ELR (cell line): ENCODE measurements around the gene EPHB1.
A peak's percentile ranks its signal among the peaks of the same experiment; 100 is the strongest.

Experiments used
- DNase-seq: peaks from one replicate; pipeline ENCODE4 v3.0.0-alpha.2; 2015; ENCODE audit warnings: low read depth

The EPHB1 gene

DNA sequence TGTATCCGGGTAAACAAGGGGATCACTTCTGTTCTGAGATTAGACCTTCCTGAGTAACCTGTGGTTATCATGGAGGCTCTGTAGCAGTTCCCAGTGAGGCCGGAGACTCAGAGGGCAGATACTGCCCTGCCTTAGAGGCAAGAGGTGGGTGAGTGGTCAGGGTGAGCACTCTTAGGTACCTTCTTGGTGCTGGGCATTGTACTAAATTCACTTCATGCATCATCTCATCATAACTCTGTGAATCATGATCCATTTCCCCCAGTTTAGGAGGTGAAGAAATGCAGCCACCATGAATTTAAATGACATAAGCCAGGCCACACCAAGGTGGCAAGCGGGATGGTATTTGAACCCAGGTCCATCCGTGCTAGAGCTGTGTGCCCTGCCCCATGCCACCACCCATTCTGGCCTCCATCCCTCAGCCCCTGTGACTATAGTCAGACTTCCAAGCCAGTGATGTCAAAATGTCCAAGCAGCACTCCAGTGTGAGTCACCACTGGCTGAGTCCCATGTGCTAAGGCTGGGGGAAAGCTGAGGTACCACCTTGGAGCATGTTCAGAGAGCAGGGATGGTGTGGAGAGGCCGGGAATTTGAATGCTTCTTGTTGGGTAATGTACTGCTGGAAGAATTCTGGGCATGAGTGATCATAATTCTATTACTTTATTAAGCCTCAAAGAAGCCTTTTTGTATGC, 88.8 kb downstream of the EPHB1 start:
- DNase-seq: peak; percentile 4

DNA sequence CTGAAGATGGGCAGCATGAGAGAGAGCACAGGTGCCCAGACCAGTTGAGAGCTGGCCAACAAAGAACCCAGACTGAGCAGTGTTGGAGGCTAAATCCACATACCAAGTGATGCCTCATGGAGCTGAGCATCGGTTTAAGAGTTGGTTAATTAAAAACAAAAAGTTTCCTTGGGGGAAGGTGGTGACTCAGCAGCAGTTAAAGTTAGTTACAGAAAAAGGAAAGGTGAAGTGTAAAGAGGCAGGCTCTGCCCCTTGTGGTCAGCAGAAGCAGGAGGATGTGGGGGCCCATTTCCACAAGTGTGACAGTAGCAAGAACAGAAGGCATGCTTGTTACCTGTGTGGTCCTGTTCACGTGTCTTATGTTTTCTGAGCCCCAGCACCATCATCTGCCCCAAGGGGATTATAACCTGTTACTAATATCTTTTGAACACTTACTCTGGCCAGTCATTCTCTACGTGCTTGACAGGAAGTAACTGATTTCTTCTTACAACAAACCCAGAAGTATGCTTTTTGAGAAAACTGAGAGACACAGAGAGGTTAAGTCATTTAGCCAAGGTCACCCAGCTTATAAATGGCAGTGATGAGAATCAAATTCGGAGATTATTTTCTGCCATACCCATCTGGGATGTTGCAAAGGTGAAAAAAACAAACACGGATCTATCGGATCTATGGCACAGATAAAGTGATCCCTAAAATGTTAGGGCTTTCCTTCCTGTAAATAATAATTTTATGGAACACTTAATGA, 91.0 kb downstream of the EPHB1 start:
- peak; percentile 23 for DNase-seq

DNA sequence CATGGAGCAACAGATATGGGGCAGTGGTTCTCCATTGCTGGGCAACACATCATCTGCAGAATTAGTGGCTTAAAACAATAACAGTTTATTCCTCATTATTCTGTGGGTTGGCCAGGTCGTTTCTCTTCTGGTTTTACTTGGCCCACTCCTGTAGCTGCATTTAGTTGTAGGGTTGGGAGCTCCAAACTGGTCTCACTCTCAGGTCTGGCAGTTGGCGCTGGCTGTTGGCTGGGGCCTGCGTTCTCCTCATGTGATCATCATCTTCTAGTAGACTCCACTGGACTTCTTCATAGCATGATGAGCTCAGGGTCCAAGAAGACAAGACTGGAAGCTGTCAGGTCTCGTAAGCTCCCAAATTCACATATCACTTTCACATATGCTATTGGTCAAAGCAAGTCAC, 91.9 kb downstream of the EPHB1 start:
- DNase-seq: no peak

DNA sequence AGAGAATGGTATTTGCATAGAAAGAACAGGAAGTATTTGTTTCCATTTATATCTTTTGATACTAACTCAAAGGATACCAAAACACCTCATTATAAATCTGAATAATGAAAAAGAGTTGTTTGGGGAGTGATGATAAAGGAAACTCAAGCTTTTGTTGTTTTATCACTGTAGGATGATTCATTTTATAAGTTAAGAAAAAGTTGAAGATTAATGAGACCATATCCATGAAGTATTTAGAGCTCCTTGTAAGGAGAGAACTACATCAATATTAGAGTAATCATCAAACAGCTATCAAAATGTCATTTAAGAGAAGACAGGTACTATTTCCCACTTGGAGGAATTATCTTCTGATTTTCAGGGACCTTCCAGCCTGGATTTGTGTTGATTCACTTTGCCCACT, 92.5 kb downstream of the EPHB1 start:
- DNase-seq: no peak

DNA sequence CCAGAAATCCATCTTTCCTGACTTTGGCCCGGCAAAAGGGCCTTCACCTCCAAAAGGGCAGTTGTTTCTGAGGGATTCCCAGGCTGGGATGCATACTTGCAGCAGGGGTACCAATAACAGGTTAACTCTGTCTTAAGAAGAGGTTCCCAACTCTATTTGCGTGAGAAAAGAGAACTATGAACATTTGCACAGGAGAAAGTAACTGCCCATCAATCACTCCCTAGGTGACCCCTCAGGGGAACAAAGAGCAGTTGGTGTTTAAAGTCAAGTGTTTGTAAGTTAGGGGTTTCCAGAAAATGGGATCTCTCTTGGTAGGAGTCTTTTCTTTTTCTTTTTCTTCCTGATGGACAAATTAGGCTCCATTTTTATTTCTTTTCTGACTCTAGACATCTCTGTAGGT, 97.3 kb downstream of the EPHB1 start:
- DNase-seq: no peak

DNA sequence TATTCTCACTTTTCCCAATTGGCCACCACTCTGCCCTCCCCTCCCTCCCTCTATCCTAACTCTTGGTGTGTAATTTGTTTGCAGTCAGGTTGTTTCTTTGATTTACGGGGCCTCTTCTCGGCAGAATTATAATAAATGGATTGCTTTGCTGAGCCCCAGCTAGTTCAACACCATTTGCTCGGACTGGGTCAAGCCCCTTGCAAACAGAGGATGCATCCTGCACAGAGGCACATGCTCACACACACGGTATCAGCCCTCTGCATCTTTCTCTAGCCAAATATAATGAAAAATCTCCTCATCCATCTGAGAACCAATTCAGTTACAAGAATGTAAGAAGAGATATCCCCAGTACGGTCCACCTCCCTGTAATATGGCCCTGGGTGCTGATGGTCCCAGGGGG, 97.7 kb downstream of the EPHB1 start:
- DNase-seq: no peak

DNA sequence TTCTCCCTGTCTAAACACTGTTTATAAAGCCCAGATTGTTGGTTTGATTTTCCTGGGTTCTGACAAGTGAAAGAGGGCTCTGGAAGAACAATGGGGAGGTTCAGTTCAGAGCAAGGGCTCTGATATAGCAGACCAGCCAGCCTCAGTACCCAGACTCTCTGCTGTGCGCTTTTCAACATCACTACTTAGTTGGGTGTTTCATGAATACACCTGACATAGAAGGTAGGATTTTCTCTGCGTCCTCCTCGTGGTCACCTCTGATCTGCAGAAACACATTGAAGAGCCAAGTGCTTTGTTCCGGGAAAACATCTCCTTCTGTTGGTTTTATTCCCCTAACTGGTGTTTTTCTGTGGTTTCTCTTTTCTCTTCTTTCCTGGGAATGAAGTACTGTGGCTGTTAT, 99.5 kb downstream of the EPHB1 start:
- DNase-seq: no peak

DNA sequence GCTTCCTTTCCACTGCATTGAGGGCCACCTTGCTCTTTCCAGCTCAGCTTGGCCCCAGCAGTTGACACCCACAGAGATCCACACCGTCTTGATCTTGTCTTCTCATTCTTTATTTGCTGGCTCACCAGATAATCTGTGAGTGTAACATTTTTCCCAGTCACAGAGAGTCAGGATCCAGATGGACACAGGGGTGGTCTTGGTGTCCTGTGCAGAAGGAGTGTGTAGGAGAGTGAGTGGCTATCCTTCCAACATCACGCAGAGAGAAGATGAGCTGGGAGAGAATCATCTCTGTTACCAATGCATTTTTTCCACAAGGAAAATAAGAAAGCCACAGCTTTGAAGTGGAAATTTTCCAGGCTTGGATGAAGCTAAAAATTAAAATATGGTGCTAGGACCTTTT, 100.1 kb downstream of the EPHB1 start:
- no peak for DNase-seq

DNA sequence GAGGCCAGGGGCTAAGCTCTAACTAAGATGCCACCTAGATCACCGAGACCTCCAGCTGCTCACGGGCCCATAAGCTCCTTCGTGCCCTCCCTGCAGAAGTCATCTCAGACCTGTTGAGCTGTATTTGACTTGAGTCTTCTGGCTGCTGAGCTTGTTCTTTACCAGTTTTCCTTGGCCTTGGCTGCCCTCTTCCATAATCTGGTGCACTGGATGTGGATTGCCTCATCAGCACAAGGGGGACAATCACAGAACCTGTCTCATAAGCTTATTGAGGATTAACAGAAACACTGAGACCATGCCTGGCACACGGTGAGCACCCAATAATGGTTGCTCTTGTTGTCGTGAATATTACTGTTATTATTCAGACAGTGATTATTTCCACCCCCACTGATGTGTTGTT, 101.1 kb downstream of the EPHB1 start:
- DNase-seq: no peak

DNA sequence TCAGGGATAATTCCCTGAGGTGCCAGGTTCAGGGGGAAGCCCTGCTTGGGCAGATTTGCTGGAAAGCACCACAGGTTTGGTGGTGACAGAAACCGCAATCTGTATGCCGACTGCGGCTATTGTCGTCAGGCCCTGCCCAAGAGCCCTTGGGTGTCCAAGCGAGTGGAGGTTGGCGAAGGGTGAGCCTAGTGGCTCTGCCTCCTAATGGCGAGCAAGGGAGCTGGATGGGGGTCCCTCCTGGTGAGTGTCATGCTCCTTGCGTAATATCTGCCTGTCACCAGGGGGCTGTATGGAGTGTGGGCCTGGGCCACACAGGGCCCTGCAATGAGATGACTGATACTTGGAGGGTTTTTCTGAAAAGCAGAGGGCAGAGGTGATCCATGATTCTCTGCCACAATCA, 101.6 kb downstream of the EPHB1 start:
- DNase-seq: no peak

DNA sequence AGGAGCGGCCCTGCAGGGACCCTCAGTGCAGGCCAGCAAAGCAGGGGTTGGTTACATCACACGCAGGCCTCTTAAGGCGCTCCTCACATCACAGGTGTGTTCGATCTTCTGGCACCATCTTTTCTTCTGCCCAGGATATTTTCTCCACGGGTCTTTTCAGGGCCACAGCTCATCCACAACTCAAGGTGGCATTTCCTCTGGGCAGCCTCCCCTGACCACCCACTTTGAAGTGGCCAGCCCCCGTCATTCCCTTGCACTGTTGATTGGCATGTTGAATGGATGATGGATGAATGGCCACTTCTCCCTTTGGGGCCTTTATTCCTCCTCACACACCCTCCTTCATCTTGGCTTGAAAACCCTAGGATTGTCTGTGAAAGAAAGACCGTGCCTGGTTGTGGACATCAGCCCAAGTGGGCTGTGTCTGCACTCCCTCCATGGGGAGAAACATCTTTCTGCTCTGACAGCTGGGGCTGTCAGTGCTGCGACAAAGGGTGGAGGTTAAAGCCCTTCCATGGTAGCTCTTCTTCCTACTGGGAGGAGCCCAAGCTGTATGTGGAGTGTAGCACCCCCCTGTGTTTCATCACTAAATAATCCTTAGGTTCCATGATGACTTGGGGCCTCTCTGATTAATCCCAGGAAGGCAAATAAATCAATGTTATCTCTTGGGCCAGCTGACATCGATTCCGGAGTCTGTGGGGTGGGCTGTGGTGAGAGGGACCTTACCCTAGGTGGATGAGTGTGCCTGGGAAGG, 102.5 kb downstream of the EPHB1 start:
- peak; percentile 7 for DNase-seq

DNA sequence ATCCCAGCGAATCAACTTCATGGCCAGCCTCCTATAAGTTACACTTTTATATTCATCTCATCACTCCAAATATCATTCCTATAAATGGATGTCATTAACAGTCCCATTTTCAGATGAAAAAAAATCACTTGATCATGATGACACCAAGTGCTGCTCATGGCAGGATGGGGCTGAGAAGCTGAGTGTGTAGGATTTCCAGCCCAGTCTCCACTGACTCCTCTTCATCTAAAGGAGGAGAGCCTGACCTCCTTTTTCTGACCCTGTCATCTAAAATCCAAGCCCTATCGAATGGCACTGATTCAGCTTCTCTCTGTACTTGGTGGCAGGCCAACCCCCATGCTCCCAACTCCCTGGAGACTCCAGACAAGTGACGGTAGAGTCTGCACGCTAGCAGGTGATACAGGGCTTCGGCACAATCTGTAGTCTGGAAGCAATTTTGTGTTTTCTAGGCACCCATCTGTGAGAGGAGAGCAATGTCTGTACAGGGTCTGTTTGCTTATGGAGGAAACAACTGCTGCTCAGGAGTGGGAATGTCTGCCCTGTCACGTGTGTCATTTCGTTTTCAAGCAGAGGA, 103.2 kb downstream of the EPHB1 start:
- no peak for DNase-seq

DNA sequence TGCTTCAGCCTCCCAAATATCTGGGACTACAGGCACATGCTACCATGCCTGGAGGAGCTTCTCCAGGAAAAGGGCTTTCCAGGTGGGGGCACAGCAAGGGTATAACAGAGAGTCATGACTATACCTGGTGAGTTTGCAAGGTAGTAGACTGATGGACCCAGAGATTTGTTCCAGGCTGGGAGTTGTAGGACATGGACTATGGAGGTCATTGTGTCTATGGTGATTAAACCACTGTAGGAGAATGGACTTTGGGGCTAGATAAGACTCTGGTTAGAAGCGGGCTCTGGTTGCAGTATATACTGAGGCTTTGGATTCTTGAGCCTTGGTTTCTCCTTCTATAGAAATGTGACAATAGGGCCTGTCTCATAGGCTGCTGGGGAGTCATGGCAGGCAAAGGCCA, 104.7 kb downstream of the EPHB1 start:
- no peak for DNase-seq

DNA sequence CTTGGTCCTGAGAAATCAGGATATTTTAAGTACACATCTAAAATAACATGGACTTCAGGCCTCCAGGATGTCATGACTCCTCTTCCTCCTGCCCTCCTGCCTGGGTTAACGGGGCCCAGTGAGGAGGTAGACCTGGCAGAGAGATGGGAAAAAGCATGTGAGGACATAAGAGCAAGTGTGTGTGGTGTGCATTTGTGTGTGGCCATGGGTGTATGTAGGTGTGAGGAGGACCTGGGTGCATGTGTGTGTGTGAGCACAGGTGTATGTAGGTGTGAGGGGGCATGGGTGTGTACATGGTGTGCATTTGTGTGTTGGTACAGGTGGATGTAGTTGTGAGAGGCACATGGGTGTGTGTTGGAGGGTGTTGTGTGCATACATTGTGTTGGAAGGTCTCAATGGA, 105.4 kb downstream of the EPHB1 start:
- no peak for DNase-seq

DNA sequence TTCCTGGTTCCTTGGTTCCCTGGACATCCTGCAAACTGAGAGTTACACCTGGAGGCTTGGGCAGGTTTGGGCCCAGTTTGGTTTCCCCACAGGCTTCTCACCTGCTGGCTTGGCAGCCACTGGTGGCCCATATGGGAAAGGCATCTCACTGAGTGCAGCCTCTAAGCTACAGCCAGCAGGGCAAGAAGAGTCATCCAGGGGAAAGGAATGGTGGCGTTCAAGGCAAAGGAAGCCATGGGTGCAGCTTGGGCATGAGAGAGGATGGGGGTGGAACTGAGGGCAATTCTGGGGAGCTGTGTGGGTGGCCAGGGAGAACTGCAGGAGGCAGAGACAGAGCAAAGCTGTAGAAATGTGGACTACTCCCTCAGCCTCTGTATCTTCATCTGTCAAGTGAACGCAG, 106.4 kb downstream of the EPHB1 start:
- no peak for DNase-seq

DNA sequence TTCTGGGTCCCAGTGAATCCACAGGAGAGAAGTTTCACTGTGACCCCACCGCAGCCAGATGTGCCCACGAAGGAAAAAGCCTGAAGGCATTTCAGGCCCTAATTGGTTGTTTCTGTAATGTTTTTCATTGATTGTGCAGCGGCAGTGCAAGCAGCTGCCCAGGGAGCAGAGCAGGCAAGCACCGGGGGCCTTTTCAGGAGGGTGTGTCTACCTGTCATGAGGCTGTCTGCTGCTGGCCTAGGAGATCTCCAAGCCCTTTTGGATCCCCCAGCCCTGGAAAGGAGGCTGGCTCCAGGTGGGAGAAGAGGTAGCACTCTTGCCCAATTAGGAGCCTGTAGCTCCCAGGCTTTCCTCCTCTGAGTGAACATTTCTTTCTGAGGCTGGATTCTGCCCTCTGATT, 108.8 kb downstream of the EPHB1 start:
- no peak for DNase-seq

DNA sequence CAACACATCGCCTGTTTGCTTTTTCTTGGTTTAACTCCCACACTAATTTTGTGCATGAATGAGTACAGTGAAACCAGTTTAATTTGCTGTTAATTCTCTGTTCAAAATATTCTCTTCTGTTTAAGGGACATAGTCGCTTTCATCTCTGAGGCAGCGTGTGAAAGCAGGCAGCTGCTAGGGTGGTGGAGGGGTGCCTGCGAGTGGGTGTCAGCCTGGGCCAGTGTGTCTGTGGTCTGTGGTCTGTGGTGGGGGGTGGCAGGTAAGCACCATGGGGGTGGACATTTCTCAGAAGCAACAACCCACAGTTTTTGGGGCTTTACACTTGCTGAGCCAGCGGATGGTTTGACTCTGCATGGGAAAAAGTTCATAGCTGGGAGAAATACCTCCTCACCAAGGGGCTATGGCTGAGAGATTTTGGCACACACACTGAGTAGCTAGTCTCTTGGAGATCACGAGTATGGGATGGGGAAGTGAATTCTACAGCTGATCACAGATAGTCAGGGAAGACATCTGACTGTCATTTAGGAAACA, 109.2 kb downstream of the EPHB1 start:
- DNase-seq: no peak

DNA sequence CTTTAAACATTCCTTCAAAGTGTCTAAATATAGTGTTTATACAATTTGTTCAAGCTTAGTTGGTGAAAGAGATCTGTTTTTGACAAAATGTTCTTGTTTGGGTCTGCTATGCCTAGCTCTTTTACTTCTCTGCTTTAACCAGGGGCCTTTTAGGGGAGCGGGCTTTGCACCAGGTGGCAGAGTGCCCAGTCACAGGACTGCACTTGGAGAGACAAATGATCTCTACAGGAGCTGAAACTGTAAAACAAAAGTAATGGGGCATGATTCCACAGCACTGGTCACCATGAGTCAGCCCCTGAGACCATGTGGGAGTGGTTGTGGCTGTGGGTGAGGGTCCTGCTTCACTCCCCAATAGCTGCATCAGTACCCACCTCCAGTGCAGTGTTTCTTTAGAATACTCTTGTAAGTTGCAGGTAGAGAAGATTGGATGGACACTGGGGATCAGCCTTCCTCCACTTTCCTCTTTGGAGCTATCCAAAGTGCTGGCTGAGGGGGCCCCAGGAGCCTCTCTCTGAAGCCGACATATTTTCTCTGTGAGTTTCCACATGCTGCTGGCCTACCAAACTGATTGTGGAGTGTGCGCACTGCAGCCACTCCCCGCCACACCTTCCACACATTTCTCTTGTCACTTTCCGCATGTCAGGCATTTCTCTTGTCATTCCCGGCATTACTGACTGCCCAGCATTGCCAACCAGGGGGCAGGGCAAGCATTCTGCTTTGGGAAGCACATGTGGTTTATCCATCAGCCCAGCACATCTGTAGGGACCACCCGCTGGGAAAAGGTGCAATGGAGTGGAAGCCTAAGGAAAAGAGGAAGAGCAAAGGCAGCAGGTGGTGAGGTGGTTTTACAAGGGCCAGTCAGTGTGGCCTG, 110.0 kb downstream of the EPHB1 start:
- DNase-seq: no peak

DNA sequence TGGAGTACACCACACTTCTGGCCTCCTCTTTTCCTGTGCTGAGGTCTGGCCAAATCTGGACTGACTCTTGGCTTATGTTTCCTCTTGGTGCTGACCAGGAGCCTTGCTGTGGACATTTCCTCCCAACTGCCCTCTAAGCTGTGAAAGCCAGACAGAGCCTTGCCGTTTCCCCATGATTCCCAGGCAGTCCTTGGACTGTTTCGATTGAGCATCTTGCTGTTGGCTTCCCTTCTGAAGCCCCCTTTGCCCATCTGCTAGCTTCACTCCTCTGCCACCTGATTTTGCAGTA, 110.5 kb downstream of the EPHB1 start:
- DNase-seq: no peak

DNA sequence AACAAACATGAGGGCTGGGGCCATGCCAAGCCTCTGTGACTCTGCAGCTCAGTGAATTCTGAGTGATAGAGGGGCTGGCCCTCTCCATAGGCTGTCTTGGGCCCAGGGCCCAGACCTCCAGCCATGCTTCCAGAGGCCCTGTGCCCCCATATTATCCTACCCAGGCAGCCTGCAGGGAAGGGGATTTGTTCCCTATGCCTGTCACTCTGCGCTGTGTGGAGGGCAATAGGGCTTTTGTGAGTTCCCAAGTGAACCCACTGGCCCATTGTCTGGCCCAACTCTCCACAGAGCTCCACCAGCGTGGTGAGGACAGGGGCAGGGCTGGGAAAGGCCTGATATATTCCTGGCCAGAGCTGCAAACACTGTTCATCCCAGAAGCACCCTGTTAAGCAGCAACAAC, 113.2 kb downstream of the EPHB1 start:
- DNase-seq: no peak

DNA sequence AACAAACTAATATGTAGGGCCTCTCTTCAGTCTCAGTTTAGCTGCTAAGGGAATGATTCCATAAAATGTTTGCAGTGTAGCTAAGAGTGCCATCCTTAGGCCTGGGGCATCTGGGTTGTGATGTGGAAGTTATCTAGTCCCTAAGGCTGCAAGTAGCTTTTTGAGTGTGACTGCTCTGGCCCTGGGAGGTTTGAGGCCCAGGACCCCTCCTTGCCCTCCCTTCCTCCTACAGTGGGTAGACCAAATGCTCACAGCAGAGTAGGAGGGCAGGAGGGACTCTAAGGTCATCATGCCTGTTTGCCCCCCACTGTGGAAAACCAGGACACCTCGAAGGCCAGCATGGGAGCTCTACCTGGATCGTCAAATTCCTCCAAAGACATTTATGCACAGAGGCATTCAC, 115.0 kb downstream of the EPHB1 start:
- no peak for DNase-seq
